ENCODE measurements around the gene TIGAR. TPM values are rescaled to one million over a fixed set of nuclear protein-coding genes. Genes with fewer than 3 reads are reported as not detected.

Gene TIGAR
- polyA plus RNA-seq, 1 experiment = 6.0 TPM

DNA sequence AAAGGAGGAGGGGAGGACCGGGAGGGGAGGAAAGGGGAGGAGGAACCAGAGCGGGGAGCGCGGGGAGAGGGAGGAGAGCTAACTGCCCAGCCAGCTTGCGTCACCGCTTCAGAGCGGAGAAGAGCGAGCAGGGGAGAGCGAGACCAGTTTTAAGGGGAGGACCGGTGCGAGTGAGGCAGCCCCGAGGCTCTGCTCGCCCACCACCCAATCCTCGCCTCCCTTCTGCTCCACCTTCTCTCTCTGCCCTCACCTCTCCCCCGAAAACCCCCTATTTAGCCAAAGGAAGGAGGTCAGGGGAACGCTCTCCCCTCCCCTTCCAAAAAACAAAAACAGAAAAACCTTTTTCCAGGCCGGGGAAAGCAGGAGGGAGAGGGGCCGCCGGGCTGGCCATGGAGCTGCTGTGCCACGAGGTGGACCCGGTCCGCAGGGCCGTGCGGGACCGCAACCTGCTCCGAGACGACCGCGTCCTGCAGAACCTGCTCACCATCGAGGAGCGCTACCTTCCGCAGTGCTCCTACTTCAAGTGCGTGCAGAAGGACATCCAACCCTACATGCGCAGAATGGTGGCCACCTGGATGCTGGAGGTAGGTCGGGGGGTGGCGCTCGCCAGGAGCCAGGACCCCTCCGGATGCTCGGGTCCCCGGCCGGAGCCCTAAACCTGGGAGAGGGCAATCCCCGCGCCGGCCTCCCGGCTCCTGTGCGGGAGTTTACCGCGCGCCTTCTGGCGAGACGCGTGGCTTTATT is 47.2 kb upstream of the TIGAR start, which contains the start of gene CCND2:
Gene CCND2 (plus strand): TSS at position 111 of the 744 bp plus-strand sequence. CDS start 279 bp downstream, at position 390.
- Histone ChIP-seq H3K27me3 (ENCODE audit: control insufficient read depth, insufficient read depth, low read length) (peaks cover 66% of the 10 kb centered on the region), H3K36me3 (ENCODE audit: control insufficient read depth, insufficient read depth, low read length) (no peaks in the 10 kb centered on the region), H3K4me3 (ENCODE audit: low read depth, low read length) (peak within 1 kb of the TSS; percentile 23)
- no peak for DNase-seq (ENCODE audit: low read depth)
- POLR2A ChIA-PET = interaction anchor here (0.6 kb wide), 1 partner anchor 75 kb away, joined by 3 read pairs; no protein-coding TSS in a partner anchor
- TF ChIP-seq, protein P1, sequence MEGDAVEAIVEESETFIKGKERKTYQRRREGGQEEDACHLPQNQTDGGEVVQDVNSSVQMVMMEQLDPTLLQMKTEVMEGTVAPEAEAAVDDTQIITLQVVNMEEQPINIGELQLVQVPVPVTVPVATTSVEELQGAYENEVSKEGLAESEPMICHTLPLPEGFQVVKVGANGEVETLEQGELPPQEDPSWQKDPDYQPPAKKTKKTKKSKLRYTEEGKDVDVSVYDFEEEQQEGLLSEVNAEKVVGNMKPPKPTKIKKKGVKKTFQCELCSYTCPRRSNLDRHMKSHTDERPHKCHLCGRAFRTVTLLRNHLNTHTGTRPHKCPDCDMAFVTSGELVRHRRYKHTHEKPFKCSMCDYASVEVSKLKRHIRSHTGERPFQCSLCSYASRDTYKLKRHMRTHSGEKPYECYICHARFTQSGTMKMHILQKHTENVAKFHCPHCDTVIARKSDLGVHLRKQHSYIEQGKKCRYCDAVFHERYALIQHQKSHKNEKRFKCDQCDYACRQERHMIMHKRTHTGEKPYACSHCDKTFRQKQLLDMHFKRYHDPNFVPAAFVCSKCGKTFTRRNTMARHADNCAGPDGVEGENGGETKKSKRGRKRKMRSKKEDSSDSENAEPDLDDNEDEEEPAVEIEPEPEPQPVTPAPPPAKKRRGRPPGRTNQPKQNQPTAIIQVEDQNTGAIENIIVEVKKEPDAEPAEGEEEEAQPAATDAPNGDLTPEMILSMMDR (IDR thresholded peaks at IDR 0.05; ENCODE audit: insufficient read depth, low read depth, low read length) = no peak
- CTCF ChIA-PET = interaction anchor here (1.8 to 5.5 kb wide), 2 partner anchors 158 to 388 kb away, joined by 10 to 30 read pairs; no protein-coding TSS in a partner anchor

DNA sequence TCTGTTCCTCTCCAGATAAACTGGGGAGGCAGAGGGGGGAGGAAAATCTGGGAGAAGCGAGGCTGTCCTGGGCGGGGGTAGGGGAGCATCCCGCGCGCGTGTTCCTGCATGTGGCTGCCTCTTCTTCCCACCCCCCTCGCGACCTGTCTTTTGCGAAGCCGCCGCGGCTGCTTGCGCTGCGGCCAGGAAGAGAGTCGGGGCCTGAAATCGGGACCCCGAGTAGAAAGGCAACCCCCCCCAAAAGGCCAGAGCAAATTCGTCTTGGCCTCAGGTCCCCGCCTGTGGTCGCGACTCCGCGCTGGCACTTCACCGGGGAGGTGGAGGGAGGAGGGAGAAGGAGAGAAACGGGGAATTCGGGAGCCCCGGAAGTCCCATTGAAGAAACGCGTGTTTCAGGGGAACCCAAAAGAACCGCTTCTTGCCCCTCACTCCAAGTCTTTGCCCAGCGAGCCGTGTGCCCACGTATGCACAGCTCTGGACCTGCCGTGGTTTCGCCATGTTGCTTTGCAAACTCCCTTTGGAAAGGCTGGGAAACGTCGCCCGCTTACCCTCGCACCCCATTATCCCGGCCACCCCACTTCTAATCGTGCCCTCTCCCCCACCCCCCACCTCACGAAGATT is 46.5 kb upstream of the TIGAR start:
- POLR2A ChIA-PET = no interaction called here
- peaks cover 62% of the 10 kb centered on the region for H3K27me3 ChIP-seq (ENCODE audit: control insufficient read depth, insufficient read depth, low read length)
- H3K4me3 ChIP-seq (ENCODE audit: low read depth, low read length) = peak overlapping the region; percentile 23
- no peaks in the 10 kb centered on the region for H3K36me3 ChIP-seq (ENCODE audit: control insufficient read depth, insufficient read depth, low read length)
- TF ChIP-seq, protein P1 (IDR thresholded peaks at IDR 0.05; ENCODE audit: insufficient read depth, low read depth, low read length) = no peak
- no peak for DNase-seq (ENCODE audit: low read depth)
- CTCF ChIA-PET = interaction anchor here (1.8 to 5.5 kb wide), 2 partner anchors 159 to 389 kb away, joined by 10 to 30 read pairs; no protein-coding TSS in a partner anchor

DNA sequence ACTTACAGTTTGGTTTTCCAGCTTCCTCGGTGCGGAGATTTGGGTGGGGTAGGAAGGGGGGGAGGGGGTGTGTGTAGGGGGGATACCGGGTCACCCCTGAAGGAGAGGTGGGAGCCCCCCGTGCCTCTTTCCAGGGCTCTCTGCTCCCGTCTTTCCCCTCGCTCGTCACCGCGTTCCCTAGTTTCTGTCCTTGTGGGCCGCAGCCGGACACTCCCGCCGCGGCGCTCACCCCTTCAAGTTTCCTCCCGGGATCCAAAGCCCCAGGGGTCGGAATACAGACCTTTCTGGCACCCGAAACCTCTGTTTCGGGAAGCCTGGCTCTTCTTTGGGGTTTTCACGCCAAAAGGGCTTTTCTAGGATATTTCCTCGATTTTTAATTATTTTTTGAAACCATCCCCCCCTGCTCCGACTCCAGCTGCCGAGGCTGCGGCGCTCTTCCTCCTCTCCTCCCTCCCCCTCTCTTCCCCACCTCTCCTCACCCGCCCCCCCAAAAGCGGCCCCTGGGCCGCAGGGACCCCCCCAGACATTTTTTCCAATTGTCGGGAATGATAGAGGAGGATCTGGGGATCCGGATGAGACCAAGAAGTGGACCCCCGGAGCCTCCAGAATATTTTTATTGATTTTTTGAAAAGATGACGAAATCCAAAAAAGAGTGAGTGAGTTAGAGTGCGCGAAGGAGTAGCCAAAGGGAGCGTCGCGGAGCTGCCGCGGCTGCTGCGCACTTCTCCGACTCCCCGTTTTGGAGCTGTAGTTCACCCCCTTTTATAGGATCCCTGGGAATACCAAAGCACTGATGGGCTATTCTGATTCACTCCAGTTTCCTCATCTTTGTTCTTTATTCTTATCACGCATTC is 45.8 kb upstream of the TIGAR start:
- H3K36me3 ChIP-seq (ENCODE audit: control insufficient read depth, insufficient read depth, low read length) = no peaks in the 10 kb centered on the region
- ChIA-PET POLR2A (no interaction called here), CTCF (interaction anchor here (0.7 to 6.8 kb wide), 10 partner anchors 14 to 1469 kb away, joined by 3 to 95 read pairs (median 10); no protein-coding TSS in a partner anchor)
- peak overlapping the region; percentile 23 for H3K4me3 ChIP-seq (ENCODE audit: low read depth, low read length)
- TF ChIP-seq, protein P1 (IDR thresholded peaks at IDR 0.05; ENCODE audit: insufficient read depth, low read depth, low read length) = no peak
- peaks cover 54% of the 10 kb centered on the region for H3K27me3 ChIP-seq (ENCODE audit: control insufficient read depth, insufficient read depth, low read length)
- DNase-seq (ENCODE audit: low read depth) = no peak

DNA sequence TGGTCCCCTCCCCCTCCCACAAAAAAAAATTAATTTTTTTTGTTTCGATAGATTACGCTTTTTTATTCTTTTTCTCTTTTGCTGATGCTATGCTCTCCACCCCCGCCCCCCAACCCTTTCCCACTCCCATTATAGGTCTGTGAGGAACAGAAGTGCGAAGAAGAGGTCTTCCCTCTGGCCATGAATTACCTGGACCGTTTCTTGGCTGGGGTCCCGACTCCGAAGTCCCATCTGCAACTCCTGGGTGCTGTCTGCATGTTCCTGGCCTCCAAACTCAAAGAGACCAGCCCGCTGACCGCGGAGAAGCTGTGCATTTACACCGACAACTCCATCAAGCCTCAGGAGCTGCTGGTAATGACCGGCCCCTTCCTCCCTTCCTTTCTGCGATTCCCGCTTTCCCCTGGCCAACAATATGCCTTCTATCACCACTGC is 45.1 kb upstream of the TIGAR start:
- Histone ChIP-seq H3K4me3 (ENCODE audit: low read depth, low read length) (no peak overlapping the region), H3K27me3 (ENCODE audit: control insufficient read depth, insufficient read depth, low read length) (peaks cover 50% of the 10 kb centered on the region), H3K36me3 (ENCODE audit: control insufficient read depth, insufficient read depth, low read length) (no peaks in the 10 kb centered on the region)
- no peak for DNase-seq (ENCODE audit: low read depth)
- ChIA-PET CTCF (interaction anchor here (0.7 to 6.8 kb wide), 21 partner anchors 13 to 1470 kb away, joined by 3 to 95 read pairs (median 7); partner anchors contain the start of gene TIGAR), POLR2A (no interaction called here)
- TF ChIP-seq, protein P1 (IDR thresholded peaks at IDR 0.05; ENCODE audit: insufficient read depth, low read depth, low read length) = no peak
